22Rv1 (cell line): ENCODE results near the gene C1orf56.

Source experiments
- ZFX ChIP-seq: fragments of 450-650 bp; IDR thresholded peaks from 2 replicates; pipeline ENCODE4 v1.6.1; 2017; ENCODE audit warnings: antibody characterized with exemption, borderline replicate concordance
- TF ChIP-seq, protein P1 (sequence below): fragments of 450-650 bp; IDR thresholded peaks from 2 replicates; pipeline ENCODE4 v1.5.1; 2017; ENCODE audit warnings: mild to moderate bottlenecking

DNA sequence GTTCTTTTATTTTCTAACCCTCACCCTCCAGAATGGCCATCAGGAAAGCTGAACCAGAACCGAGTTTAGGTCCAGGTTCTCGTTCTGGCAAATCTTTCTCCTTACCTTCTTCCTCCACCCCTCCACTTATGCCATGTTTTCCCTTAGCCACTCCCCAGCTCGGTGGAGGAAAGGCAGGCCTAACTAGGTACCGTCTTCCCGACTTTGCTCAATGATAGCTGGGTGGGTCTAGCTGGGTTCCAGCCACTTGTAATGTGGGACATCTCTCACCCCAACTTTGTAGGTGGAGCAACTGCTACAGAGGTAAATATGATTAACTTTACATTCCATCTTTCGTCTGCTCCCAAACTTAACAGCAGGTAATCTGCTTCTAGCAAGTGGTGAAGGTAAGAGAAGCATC lies 10.5 kb upstream of the C1orf56 start:
- TF ChIP-seq, protein P1, sequence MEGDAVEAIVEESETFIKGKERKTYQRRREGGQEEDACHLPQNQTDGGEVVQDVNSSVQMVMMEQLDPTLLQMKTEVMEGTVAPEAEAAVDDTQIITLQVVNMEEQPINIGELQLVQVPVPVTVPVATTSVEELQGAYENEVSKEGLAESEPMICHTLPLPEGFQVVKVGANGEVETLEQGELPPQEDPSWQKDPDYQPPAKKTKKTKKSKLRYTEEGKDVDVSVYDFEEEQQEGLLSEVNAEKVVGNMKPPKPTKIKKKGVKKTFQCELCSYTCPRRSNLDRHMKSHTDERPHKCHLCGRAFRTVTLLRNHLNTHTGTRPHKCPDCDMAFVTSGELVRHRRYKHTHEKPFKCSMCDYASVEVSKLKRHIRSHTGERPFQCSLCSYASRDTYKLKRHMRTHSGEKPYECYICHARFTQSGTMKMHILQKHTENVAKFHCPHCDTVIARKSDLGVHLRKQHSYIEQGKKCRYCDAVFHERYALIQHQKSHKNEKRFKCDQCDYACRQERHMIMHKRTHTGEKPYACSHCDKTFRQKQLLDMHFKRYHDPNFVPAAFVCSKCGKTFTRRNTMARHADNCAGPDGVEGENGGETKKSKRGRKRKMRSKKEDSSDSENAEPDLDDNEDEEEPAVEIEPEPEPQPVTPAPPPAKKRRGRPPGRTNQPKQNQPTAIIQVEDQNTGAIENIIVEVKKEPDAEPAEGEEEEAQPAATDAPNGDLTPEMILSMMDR = no peak
- TF ChIP-seq ZFX = no peak
